RKO (cell line): Measurements from ENCODE around the gene ZNF699.
"Not testable (repeated sequence)": the region's sequence is repeated elsewhere in the genome, so short reads cannot be mapped to it uniquely, and the experiment has no call there.

Experiments used
- DNase-seq: peaks from one replicate; pipeline ENCODE4 v3.0.0-alpha.2; 2016; ENCODE audit warnings: low spot score

Gene ZNF699

DNA sequence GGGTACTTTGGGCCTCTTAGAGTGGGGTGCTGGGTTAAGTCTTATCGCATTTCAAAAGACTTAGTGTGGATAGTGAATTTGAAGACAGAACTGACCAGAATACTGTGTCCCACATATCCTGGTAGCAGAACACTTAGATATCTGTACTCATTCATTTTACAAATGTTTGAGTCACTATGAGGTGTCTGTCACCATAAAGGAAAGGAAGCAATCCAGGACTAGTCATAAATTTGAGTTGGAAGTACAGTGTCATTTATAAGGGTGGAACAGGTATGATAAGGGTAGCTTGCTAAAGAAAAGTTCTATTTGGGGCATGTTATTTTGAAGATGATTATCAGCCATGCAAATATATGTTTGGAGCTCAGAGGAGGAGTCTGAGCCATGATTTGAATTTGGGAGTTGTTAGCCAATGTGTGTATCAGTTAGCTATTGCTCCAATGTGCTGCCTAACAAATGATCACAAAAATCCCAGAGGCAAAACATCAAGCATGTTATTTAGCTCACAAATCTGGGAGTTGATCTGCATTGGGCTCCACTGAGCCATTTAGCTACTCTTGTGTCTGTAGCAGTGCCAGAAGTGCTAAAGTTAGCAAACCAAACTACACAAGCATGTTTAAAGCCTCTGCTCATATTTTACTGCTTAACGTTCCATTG, 20.3 kb downstream of the ZNF699 start:
- DNase-seq = peak; percentile 51

- DNase-seq = not testable (repeated sequence)
Observed at GRCh38 chr19:9283485-9283884, 26.2 kb downstream of the ZNF699 start.

DNA sequence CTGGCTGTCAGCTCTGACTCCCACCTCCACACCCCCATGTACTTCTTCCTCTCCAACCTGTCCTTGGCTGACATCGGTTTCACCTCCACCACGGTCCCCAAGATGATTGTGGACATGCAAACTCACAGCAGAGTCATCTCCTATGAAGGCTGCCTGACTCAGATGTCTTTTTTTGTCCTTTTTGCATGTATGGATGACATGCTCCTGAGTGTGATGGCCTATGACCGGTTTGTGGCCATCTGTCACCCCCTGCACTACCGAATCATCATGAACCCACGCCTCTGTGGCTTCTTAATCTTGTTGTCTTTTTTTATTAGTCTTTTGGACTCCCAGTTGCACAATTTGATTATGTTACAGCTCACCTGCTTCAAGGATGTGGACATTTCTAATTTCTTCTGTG, 58.4 kb downstream of the ZNF699 start:
- DNase-seq = peak; percentile 51

DNA sequence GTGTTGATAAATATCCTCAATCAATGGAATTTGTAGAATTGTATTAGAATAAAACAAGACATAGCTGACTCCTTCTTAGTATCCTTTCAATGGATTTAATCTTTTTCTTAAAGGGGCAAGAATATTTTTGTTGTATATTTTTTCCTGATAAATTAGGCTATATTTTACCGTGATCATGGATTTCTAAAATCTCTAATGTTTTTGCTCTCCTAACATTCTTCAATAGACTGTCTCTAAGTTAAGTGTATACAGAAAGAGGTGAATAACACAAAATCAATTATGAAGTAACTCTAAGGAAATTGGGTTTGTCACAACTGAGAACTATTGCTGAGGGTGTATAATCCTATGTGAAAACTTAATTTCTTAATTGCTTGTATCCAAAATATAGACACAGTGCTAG, 59.0 kb downstream of the ZNF699 start, which contains the start of gene OR7E24:
TSS of gene OR7E24 (plus strand) at position 301 of the 400 bp plus-strand sequence. CDS start 114 bp downstream, outside the sequence.
- no peak for DNase-seq
